ENCODE data around the gene ODC1.

DNA sequence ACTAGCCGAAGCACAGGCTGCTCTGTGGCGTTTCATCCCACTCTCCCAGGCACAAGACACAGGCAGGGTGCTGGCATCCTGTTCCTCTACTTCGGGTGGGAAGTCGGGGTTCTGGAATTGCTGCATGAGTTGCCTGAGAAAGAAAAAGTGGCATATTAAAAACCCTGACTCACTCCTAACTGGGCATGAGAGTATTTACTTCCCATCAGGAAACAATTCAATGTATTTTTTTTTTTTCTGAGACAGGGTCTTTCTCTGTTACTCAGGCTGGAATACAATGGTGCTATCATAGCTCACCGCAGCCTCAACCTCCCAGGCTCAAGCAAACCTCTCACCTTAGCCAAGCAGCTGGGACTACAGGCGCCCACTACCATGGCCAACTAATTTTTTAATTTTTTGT is 7.4 kb downstream of the ODC1 start:
- TF ChIP-seq, protein P1, sequence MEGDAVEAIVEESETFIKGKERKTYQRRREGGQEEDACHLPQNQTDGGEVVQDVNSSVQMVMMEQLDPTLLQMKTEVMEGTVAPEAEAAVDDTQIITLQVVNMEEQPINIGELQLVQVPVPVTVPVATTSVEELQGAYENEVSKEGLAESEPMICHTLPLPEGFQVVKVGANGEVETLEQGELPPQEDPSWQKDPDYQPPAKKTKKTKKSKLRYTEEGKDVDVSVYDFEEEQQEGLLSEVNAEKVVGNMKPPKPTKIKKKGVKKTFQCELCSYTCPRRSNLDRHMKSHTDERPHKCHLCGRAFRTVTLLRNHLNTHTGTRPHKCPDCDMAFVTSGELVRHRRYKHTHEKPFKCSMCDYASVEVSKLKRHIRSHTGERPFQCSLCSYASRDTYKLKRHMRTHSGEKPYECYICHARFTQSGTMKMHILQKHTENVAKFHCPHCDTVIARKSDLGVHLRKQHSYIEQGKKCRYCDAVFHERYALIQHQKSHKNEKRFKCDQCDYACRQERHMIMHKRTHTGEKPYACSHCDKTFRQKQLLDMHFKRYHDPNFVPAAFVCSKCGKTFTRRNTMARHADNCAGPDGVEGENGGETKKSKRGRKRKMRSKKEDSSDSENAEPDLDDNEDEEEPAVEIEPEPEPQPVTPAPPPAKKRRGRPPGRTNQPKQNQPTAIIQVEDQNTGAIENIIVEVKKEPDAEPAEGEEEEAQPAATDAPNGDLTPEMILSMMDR (IDR thresholded peaks at IDR 0.05; ENCODE audit: low read length), result no peak
- TF ChIP-seq EZH2 (IDR thresholded peaks at IDR 0.05; ENCODE audit: borderline replicate concordance, low read length), result no peak
